ENCODE data around the gene SYNDIG1.

DNA sequence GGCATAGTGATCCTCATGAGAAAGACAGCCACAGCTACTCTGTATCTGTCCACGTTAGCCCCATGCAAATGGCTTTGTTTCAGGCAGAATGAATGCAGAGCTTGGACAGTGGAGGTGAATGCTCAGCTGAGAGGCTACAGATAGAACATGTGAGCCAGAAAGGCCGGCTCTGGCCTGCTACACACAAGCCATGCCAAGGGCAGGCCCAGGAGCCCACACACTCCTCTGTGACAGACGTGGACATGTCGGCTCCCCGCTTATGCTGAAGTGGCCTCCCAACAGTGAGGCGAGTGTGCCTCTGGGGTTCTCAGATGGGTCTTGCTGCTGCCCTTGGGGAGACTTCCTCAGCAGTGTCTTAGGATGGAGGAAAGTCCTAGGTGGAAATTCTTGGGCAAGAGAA lies 159.6 kb downstream of the SYNDIG1 start:
- no peak for TF ChIP-seq POLR2A (IDR thresholded peaks at IDR 0.05)
- TF ChIP-seq, protein P1, sequence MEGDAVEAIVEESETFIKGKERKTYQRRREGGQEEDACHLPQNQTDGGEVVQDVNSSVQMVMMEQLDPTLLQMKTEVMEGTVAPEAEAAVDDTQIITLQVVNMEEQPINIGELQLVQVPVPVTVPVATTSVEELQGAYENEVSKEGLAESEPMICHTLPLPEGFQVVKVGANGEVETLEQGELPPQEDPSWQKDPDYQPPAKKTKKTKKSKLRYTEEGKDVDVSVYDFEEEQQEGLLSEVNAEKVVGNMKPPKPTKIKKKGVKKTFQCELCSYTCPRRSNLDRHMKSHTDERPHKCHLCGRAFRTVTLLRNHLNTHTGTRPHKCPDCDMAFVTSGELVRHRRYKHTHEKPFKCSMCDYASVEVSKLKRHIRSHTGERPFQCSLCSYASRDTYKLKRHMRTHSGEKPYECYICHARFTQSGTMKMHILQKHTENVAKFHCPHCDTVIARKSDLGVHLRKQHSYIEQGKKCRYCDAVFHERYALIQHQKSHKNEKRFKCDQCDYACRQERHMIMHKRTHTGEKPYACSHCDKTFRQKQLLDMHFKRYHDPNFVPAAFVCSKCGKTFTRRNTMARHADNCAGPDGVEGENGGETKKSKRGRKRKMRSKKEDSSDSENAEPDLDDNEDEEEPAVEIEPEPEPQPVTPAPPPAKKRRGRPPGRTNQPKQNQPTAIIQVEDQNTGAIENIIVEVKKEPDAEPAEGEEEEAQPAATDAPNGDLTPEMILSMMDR (IDR thresholded peaks at IDR 0.05): no peak

All from uterus (tissue), 2 donors.